ENCODE data around the gene CHAC2.
A peak's percentile ranks its signal among the peaks of the same experiment; 100 is the strongest.
"Not testable (repeated sequence)": the region's sequence is repeated elsewhere in the genome, so short reads cannot be mapped to it uniquely, and the experiment has no call there.

CHAC2 gene

GRCh38 chr2:53767405-53768241 lies at the start of gene CHAC2:
Gene CHAC2 (plus strand): TSS chr2:53767804. CDS start chr2:53767887, 83 bp downstream.
- no peaks in the 10 kb centered on the region for H4K20me1 ChIP-seq (ENCODE audit: insufficient read depth, low read length)
- no peaks in the 10 kb centered on the region for H3K9me3 ChIP-seq (ENCODE audit: insufficient read depth, low read length)
- H3K9ac ChIP-seq (ENCODE audit: low read length): peak within 1 kb of the TSS; percentile 88
- peak within 1 kb of the TSS; percentile 85 for H3K27ac ChIP-seq (ENCODE audit: low read length)
- H3K4me2 ChIP-seq (ENCODE audit: low read length): peak within 1 kb of the TSS; percentile 94
- H3K4me3 ChIP-seq (ENCODE audit: low read length): peak within 1 kb of the TSS; percentile 92
- no peak for TF ChIP-seq EZH2phosphoT487 (IDR thresholded peaks at IDR 0.05; ENCODE audit: low read depth)
- TF ChIP-seq, protein P1, sequence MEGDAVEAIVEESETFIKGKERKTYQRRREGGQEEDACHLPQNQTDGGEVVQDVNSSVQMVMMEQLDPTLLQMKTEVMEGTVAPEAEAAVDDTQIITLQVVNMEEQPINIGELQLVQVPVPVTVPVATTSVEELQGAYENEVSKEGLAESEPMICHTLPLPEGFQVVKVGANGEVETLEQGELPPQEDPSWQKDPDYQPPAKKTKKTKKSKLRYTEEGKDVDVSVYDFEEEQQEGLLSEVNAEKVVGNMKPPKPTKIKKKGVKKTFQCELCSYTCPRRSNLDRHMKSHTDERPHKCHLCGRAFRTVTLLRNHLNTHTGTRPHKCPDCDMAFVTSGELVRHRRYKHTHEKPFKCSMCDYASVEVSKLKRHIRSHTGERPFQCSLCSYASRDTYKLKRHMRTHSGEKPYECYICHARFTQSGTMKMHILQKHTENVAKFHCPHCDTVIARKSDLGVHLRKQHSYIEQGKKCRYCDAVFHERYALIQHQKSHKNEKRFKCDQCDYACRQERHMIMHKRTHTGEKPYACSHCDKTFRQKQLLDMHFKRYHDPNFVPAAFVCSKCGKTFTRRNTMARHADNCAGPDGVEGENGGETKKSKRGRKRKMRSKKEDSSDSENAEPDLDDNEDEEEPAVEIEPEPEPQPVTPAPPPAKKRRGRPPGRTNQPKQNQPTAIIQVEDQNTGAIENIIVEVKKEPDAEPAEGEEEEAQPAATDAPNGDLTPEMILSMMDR (IDR thresholded peaks at IDR 0.05; ENCODE audit: low read depth, low read length): no peak
- H3K27me3 ChIP-seq (ENCODE audit: low read depth, low read length): no peaks in the 10 kb centered on the region
- H3K79me2 ChIP-seq (ENCODE audit: low read length): peaks cover 43% of the 10 kb centered on the region
- H2AFZ ChIP-seq (ENCODE audit: low read depth, low read length): peak within 1 kb of the TSS; percentile 67; the same call in 1 of the 2 replicates
- H3K36me3 ChIP-seq (replicated peaks; ENCODE audit: low read depth, low read length): peaks cover 7% of the 10 kb centered on the region
- peaks cover 14% of the 10 kb centered on the region for H3K4me1 ChIP-seq (ENCODE audit: low read length)

GRCh38 chr2:53720944-53721343 lies 46.7 kb upstream of the CHAC2 start:
- not testable (repeated sequence) for H3K9ac ChIP-seq (ENCODE audit: low read length); H2AFZ ChIP-seq (ENCODE audit: low read depth, low read length); H3K4me2 ChIP-seq (ENCODE audit: low read length); H3K27me3 ChIP-seq (ENCODE audit: low read depth, low read length); H3K79me2 ChIP-seq (ENCODE audit: low read length); H3K4me1 ChIP-seq (ENCODE audit: low read length); H4K20me1 ChIP-seq (ENCODE audit: insufficient read depth, low read length); H3K27ac ChIP-seq (ENCODE audit: low read length); H3K4me3 ChIP-seq (ENCODE audit: low read length); H3K9me3 ChIP-seq (ENCODE audit: insufficient read depth, low read length); H3K36me3 ChIP-seq (replicated peaks; ENCODE audit: low read depth, low read length)

- H3K27ac ChIP-seq (ENCODE audit: low read length): no peak overlapping the region
- TF ChIP-seq, protein P1 (IDR thresholded peaks at IDR 0.05; ENCODE audit: low read depth, low read length): no peak
- no peak for TF ChIP-seq EZH2phosphoT487 (IDR thresholded peaks at IDR 0.05; ENCODE audit: low read depth)
- H3K4me2 ChIP-seq (ENCODE audit: low read length): no peak overlapping the region
- no peaks in the 10 kb centered on the region for H3K27me3 ChIP-seq (ENCODE audit: low read depth, low read length)
- H3K36me3 ChIP-seq (replicated peaks; ENCODE audit: low read depth, low read length): no peaks in the 10 kb centered on the region
- H4K20me1 ChIP-seq (ENCODE audit: insufficient read depth, low read length): no peaks in the 10 kb centered on the region
- no peaks in the 10 kb centered on the region for H3K79me2 ChIP-seq (ENCODE audit: low read length)
- H3K9ac ChIP-seq (ENCODE audit: low read length): no peak overlapping the region
- no peaks in the 10 kb centered on the region for H3K4me1 ChIP-seq (ENCODE audit: low read length)
- H2AFZ ChIP-seq (ENCODE audit: low read depth, low read length): no peak overlapping the region
- no peaks in the 10 kb centered on the region for H3K9me3 ChIP-seq (ENCODE audit: insufficient read depth, low read length)
- no peak overlapping the region for H3K4me3 ChIP-seq (ENCODE audit: low read length)
Observed at GRCh38 chr2:53724536-53724935, 43.1 kb upstream of the CHAC2 start.

DNA sequence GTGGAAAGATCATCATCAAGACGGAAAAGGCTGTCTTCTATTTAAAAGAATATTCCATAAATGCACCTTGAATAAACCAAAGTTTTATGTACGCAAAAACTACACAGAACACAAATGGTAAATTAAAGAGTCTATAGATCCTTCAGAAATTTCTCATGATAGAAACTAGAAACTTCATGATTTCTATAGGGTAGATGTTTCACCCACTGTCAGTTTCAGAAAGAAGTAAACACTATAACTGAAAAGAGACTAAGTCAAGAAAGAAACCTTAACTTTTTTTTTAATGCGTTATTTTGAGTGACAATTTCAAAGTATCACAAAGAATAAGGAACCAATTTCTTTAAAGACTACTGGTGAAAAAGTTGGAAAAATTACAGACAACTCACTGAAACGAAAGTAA lies 41.9 kb upstream of the CHAC2 start:
- Histone ChIP-seq H3K4me3 (ENCODE audit: low read length) (no peak overlapping the region), H3K4me2 (ENCODE audit: low read length) (no peak overlapping the region), H3K9ac (ENCODE audit: low read length) (no peak overlapping the region), H4K20me1 (ENCODE audit: insufficient read depth, low read length) (no peaks in the 10 kb centered on the region), H3K27ac (ENCODE audit: low read length) (no peak overlapping the region), H3K79me2 (ENCODE audit: low read length) (no peaks in the 10 kb centered on the region), H3K36me3 (replicated peaks; ENCODE audit: low read depth, low read length) (peaks cover 6% of the 10 kb centered on the region), H3K9me3 (ENCODE audit: insufficient read depth, low read length) (no peaks in the 10 kb centered on the region), H3K27me3 (ENCODE audit: low read depth, low read length) (no peaks in the 10 kb centered on the region), H2AFZ (ENCODE audit: low read depth, low read length) (no peak overlapping the region), H3K4me1 (ENCODE audit: low read length) (no peaks in the 10 kb centered on the region)
- TF ChIP-seq, protein P1 (IDR thresholded peaks at IDR 0.05; ENCODE audit: low read depth, low read length): no peak
- no peak for TF ChIP-seq EZH2phosphoT487 (IDR thresholded peaks at IDR 0.05; ENCODE audit: low read depth)

Data from OCI-LY3 (cell line).